Epithelial cell of proximal tubule (primary cell): ENCODE results near the gene N4BP2L2. TPM values are rescaled to one million over a fixed set of nuclear protein-coding genes. Genes with fewer than 3 reads are reported as not detected.

Experiments used
- DNase-seq: peaks from one replicate; pipeline ENCODE4 v3.0.0-alpha.2; 2011; ENCODE audit warnings: low read depth
- H3K4me3 ChIP-seq: 2 replicates; pipeline ENCODE4 v1.5.1; 2011; ENCODE audit warnings: low read depth, mild to moderate bottlenecking, low read length
- total RNA-seq: library from RNA; depleted of rRNA; stranded (reverse); fragments of >200 nt; gene quantifications from 2 replicates; pipeline ENCODE4 v1.2.3, GENCODE V29; 2015
- TF ChIP-seq, protein P1 (sequence below): conservative IDR thresholded peaks from 2 replicates; pipeline ENCODE4 v1.5.1; 2012; ENCODE audit warnings: low read depth, mild to moderate bottlenecking, low read length

Gene N4BP2L2
- total RNA-seq, 1 donor from 2014 or later = 38.7 TPM

- H3K4me3 ChIP-seq = no peak overlapping the region
- no peak for DNase-seq
Observed at GRCh38 chr13:32504263-32504662, 34.3 kb downstream of the N4BP2L2 start.

GRCh38 chr13:32503727-32504126 is 34.9 kb downstream of the N4BP2L2 start:
- H3K4me3 ChIP-seq = no peak overlapping the region

More at GRCh38 chr13:32504263-32504662, 34.3 kb downstream of the N4BP2L2 start:
- TF ChIP-seq, protein P1, sequence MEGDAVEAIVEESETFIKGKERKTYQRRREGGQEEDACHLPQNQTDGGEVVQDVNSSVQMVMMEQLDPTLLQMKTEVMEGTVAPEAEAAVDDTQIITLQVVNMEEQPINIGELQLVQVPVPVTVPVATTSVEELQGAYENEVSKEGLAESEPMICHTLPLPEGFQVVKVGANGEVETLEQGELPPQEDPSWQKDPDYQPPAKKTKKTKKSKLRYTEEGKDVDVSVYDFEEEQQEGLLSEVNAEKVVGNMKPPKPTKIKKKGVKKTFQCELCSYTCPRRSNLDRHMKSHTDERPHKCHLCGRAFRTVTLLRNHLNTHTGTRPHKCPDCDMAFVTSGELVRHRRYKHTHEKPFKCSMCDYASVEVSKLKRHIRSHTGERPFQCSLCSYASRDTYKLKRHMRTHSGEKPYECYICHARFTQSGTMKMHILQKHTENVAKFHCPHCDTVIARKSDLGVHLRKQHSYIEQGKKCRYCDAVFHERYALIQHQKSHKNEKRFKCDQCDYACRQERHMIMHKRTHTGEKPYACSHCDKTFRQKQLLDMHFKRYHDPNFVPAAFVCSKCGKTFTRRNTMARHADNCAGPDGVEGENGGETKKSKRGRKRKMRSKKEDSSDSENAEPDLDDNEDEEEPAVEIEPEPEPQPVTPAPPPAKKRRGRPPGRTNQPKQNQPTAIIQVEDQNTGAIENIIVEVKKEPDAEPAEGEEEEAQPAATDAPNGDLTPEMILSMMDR = no peak

DNA sequence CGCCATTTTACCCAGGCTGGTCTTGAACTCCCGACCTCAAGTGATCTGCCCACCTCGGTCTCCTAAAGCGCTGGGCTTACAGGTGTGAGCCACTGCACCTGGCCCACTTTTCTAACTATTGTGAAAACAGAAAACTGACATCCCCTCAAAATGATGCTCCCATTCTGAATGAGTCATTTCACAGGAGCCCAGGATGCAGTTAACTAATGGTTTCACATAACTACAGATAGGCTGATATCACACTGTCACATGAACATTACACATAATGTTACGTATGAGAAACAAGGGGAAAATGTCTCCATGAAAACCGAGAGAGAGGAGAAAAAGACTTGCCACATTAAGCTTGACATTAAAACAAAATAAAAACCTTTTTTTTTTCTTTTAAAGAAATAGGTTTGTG is 37.5 kb downstream of the N4BP2L2 start:
- TF ChIP-seq, protein P1 = no peak
- no peak overlapping the region for H3K4me3 ChIP-seq
- DNase-seq = no peak

More at GRCh38 chr13:32503727-32504126, 34.9 kb downstream of the N4BP2L2 start:
- TF ChIP-seq, protein P1 = no peak
- no peak for DNase-seq

- TF ChIP-seq, protein P1 = no peak
- no peak overlapping the region for H3K4me3 ChIP-seq
- no peak for DNase-seq
Observed at GRCh38 chr13:32499538-32500210, 38.9 kb downstream of the N4BP2L2 start.

GRCh38 chr13:32497589-32497988 is 41.0 kb downstream of the N4BP2L2 start:
- TF ChIP-seq, protein P1 = no peak
- no peak for DNase-seq
- no peak overlapping the region for H3K4me3 ChIP-seq

GRCh38 chr13:32496599-32497160 is 41.9 kb downstream of the N4BP2L2 start:
- H3K4me3 ChIP-seq = no peak overlapping the region
- DNase-seq = no peak
- TF ChIP-seq, protein P1 = no peak

GRCh38 chr13:32495841-32496240 is 42.8 kb downstream of the N4BP2L2 start:
- TF ChIP-seq, protein P1 = no peak
- DNase-seq = no peak
- no peak overlapping the region for H3K4me3 ChIP-seq
